ENCODE results near the gene PISD.

PISD gene

DNA sequence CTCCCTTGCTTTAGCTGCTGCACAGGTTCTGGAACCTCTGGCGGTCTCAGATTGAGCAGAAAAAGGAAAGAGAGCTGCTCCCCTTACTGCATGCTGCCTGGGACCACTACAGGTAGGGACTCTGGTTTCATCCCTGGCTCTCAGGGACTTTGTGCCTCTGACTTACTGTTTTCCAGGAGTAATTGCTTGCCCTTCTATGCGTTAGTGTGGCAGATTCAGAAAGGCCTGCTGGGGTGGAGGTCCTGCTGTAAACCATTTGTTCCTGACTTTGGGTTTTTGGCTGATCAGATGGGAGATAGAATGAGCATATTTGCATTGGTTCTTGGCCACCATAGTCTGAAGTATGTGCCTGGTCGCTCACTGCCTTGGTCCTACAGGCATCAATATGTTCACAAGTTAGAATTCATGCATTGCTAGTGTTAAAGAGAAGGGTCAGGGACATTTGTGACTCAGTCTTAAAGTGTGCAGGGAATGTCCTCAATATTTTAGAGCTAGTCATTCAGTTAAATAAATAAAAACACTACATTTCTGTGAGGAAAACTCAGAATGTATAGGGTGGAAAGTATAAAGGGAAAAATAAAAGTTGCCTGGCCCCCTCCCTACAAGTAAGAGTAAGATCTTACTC is 78.0 kb downstream of the PISD start:
- TF ChIP-seq BACH2 (CRISPR knock-in tag; IDR thresholded peaks at IDR 0.05; ENCODE audit: borderline replicate concordance) (no peak), GLIS3 (CRISPR knock-in tag; IDR thresholded peaks at IDR 0.05) (no peak), ZFP3 (CRISPR knock-in tag; IDR thresholded peaks at IDR 0.05) (no peak), CSDC2 (CRISPR knock-in tag; IDR thresholded peaks at IDR 0.05) (no peak), ZNF565 (CRISPR knock-in tag; conservative IDR thresholded peaks at IDR 0.05; ENCODE audit: low read depth) (no peak), TOX (CRISPR knock-in tag; IDR thresholded peaks at IDR 0.05; ENCODE audit: borderline replicate concordance) (no peak), TCF4 (CRISPR knock-in tag; IDR thresholded peaks at IDR 0.05; ENCODE audit: borderline replicate concordance) (no peak), ISL1 (CRISPR knock-in tag; IDR thresholded peaks at IDR 0.05) (no peak), ZNF8 (CRISPR knock-in tag; IDR thresholded peaks at IDR 0.05) (no peak)
- TF ChIP-seq, protein P1, sequence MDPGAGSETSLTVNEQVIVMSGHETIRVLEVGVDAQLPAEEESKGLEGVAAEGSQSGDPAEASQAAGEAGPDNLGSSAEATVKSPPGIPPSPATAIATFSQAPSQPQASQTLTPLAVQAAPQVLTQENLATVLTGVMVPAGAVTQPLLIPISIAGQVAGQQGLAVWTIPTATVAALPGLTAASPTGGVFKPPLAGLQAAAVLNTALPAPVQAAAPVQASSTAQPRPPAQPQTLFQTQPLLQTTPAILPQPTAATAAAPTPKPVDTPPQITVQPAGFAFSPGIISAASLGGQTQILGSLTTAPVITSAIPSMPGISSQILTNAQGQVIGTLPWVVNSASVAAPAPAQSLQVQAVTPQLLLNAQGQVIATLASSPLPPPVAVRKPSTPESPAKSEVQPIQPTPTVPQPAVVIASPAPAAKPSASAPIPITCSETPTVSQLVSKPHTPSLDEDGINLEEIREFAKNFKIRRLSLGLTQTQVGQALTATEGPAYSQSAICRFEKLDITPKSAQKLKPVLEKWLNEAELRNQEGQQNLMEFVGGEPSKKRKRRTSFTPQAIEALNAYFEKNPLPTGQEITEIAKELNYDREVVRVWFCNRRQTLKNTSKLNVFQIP (CRISPR knock-in tag; IDR thresholded peaks at IDR 0.05; ENCODE audit: borderline replicate concordance, low read depth): no peak
- TF ChIP-seq, protein P2, sequence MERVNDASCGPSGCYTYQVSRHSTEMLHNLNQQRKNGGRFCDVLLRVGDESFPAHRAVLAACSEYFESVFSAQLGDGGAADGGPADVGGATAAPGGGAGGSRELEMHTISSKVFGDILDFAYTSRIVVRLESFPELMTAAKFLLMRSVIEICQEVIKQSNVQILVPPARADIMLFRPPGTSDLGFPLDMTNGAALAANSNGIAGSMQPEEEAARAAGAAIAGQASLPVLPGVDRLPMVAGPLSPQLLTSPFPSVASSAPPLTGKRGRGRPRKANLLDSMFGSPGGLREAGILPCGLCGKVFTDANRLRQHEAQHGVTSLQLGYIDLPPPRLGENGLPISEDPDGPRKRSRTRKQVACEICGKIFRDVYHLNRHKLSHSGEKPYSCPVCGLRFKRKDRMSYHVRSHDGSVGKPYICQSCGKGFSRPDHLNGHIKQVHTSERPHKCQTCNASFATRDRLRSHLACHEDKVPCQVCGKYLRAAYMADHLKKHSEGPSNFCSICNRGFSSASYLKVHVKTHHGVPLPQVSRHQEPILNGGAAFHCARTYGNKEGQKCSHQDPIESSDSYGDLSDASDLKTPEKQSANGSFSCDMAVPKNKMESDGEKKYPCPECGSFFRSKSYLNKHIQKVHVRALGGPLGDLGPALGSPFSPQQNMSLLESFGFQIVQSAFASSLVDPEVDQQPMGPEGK (CRISPR knock-in tag; IDR thresholded peaks at IDR 0.05; ENCODE audit: borderline replicate concordance): no peak
- TF ChIP-seq, protein P3, sequence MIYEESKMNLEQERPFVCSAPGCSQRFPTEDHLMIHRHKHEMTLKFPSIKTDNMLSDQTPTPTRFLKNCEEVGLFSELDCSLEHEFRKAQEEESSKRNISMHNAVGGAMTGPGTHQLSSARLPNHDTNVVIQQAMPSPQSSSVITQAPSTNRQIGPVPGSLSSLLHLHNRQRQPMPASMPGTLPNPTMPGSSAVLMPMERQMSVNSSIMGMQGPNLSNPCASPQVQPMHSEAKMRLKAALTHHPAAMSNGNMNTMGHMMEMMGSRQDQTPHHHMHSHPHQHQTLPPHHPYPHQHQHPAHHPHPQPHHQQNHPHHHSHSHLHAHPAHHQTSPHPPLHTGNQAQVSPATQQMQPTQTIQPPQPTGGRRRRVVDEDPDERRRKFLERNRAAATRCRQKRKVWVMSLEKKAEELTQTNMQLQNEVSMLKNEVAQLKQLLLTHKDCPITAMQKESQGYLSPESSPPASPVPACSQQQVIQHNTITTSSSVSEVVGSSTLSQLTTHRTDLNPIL (CRISPR knock-in tag; IDR thresholded peaks at IDR 0.05; ENCODE audit: low read depth): no peak
- TF ChIP-seq, protein P4, sequence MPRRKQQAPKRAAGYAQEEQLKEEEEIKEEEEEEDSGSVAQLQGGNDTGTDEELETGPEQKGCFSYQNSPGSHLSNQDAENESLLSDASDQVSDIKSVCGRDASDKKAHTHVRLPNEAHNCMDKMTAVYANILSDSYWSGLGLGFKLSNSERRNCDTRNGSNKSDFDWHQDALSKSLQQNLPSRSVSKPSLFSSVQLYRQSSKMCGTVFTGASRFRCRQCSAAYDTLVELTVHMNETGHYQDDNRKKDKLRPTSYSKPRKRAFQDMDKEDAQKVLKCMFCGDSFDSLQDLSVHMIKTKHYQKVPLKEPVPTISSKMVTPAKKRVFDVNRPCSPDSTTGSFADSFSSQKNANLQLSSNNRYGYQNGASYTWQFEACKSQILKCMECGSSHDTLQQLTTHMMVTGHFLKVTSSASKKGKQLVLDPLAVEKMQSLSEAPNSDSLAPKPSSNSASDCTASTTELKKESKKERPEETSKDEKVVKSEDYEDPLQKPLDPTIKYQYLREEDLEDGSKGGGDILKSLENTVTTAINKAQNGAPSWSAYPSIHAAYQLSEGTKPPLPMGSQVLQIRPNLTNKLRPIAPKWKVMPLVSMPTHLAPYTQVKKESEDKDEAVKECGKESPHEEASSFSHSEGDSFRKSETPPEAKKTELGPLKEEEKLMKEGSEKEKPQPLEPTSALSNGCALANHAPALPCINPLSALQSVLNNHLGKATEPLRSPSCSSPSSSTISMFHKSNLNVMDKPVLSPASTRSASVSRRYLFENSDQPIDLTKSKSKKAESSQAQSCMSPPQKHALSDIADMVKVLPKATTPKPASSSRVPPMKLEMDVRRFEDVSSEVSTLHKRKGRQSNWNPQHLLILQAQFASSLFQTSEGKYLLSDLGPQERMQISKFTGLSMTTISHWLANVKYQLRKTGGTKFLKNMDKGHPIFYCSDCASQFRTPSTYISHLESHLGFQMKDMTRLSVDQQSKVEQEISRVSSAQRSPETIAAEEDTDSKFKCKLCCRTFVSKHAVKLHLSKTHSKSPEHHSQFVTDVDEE (CRISPR knock-in tag; IDR thresholded peaks at IDR 0.05): no peak
- TF ChIP-seq, protein P5, sequence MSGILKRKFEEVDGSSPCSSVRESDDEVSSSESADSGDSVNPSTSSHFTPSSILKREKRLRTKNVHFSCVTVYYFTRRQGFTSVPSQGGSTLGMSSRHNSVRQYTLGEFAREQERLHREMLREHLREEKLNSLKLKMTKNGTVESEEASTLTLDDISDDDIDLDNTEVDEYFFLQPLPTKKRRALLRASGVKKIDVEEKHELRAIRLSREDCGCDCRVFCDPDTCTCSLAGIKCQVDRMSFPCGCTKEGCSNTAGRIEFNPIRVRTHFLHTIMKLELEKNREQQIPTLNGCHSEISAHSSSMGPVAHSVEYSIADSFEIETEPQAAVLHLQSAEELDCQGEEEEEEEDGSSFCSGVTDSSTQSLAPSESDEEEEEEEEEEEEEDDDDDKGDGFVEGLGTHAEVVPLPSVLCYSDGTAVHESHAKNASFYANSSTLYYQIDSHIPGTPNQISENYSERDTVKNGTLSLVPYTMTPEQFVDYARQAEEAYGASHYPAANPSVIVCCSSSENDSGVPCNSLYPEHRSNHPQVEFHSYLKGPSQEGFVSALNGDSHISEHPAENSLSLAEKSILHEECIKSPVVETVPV (CRISPR knock-in tag; IDR thresholded peaks at IDR 0.05): no peak
- peak; percentile 61 for ATAC-seq

DNA sequence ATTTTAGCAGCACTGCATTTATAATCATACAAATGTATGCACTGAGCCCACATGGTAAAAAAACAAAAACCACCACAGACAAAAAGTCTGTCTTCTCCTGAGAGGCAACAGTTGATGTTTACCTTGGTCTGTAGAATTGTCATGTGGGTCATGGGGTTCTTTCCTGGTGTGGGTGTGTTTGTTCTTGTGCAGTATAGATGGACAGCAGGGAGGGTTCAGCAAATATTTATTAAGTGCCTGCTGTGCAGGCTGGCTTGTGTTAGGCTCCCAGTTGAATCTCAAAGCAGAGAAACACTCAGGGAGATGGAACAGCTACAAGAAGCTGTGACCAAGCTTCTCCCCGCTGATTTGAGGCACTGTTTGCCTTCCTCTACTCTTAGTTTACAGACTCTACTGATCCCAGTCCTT is 82.2 kb downstream of the PISD start:
- no peak for TF ChIP-seq ZNF8 (CRISPR knock-in tag; IDR thresholded peaks at IDR 0.05)
- no peak for TF ChIP-seq ESRRG (CRISPR knock-in tag; IDR thresholded peaks at IDR 0.05)
- TF ChIP-seq PPARA (CRISPR knock-in tag; IDR thresholded peaks at IDR 0.05; ENCODE audit: borderline replicate concordance): no peak
- no peak for TF ChIP-seq ZNF565 (CRISPR knock-in tag; conservative IDR thresholded peaks at IDR 0.05; ENCODE audit: low read depth)
- TF ChIP-seq ISL1 (CRISPR knock-in tag; IDR thresholded peaks at IDR 0.05): no peak
- no peak for TF ChIP-seq RARB (CRISPR knock-in tag; IDR thresholded peaks at IDR 0.05)
- TF ChIP-seq ZFP30 (CRISPR knock-in tag; IDR thresholded peaks at IDR 0.05): no peak
- no peak for TF ChIP-seq OSR1 (CRISPR knock-in tag; IDR thresholded peaks at IDR 0.05)
- ATAC-seq: no peak

DNA sequence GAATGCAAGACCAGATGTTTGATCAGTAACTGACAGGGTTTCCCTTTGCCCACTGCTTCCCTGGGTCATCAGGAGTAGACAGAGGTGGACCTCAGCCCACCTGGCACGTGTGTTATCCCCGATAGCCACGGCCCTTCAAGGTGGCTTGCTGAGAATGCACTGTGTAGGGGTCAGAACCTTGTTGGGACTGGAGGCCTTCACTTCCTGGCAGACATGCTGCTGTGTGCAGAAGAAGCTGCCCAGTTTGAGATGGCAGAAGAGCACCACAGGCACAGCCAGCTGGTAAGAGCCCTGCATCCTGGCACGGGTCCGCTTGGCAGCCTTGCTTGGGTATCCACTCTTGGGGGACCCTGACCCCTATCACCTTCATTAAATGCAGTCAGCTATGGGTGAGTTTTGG is 83.8 kb downstream of the PISD start:
- no peak for ATAC-seq
- TF ChIP-seq, protein P2 (CRISPR knock-in tag; IDR thresholded peaks at IDR 0.05; ENCODE audit: borderline replicate concordance): no peak
- TF ChIP-seq ESRRG (CRISPR knock-in tag; IDR thresholded peaks at IDR 0.05): no peak

All from SK-N-SH treated with all-trans-retinoic acid at 6 μM for 48 hours (cell line).